CD4-positive, alpha-beta T cell (primary cell): ENCODE data around the gene FNDC3A. TPM values are rescaled to one million over a fixed set of nuclear protein-coding genes. Genes with fewer than 3 reads are reported as not detected.

Experiments
- ATAC-seq: fragments of 200-7000 bp; cut with Tn5 transposase; one replicate; pipeline ENCODE4 v1.10.0; 2022; ENCODE audit warnings: mild to moderate bottlenecking; ENCODE audit not compliant: poor library complexity
- CTCF ChIA-PET: fragments of 350-600 bp; sonication (Branson Sonifier 250); formaldehyde crosslinking; loops from one replicate; lab custom pipeline; 2021; ENCODE audit warnings: antibody characterized with exemption, inconsistent platforms; lab: Charles Lee
- POLR2A ChIA-PET: fragments of 350-600 bp; sonication (Branson Sonifier 250); formaldehyde crosslinking; loops from one replicate; lab custom pipeline; 2021; ENCODE audit warnings: antibody characterized with exemption, inconsistent platforms; lab: Charles Lee
- DNase-seq, 14 experiments: peaks; one replicate each; pipeline ENCODE4 v3.0.0-alpha.2; 2013 to 2020; ENCODE audit warnings: mixed read lengths in 2 of 14
- H3K27ac ChIP-seq, 2 donors: one replicate each; pipeline versions ENCODE4 v1.5.1 to v1.7.0; 2013; ENCODE audit warnings: low read length in 2 of 2, low read depth in 1 of 2, mild to moderate bottlenecking in 1 of 2
- H3K27me3 ChIP-seq, 2 experiments: 1 replicate in 1 of 2; 2 replicates in 1 of 2; pipeline versions ENCODE4 v1.6.1 to v1.7.0; 2013; ENCODE audit warnings: low read length in 2 of 2, control low read depth in 1 of 2, mild to moderate bottlenecking in 1 of 2, moderate library complexity in 1 of 2; ENCODE audit not compliant: insufficient read depth in 2 of 2, control insufficient read depth in 1 of 2
- H3K36me3 ChIP-seq: one replicate; pipeline ENCODE4 v1.6.1; 2013; ENCODE audit warnings: low read length, control low read depth; ENCODE audit not compliant: insufficient read depth
- H3K4me1 ChIP-seq: one replicate; pipeline ENCODE4 v1.6.1; 2013; ENCODE audit warnings: low read length, control low read depth; ENCODE audit not compliant: insufficient read depth
- H3K4me3 ChIP-seq: one replicate; pipeline ENCODE4 v1.5.1; 2013; ENCODE audit warnings: mild to moderate bottlenecking, low read length, moderate library complexity
- H3K9me3 ChIP-seq, 2 experiments: 1 replicate in 1 of 2; 2 replicates in 1 of 2; pipeline versions ENCODE4 v1.6.1 to v1.7.0; 2013; ENCODE audit warnings: low read length in 2 of 2, mild to moderate bottlenecking in 2 of 2, control low read depth in 1 of 2, moderate library complexity in 1 of 2; ENCODE audit not compliant: control insufficient read depth in 1 of 2, insufficient read depth in 1 of 2
- H3K27ac Mint-ChIP-seq: one replicate; pipeline ENCODE4 v1.8.0; 2020; ENCODE audit warnings: mixed read lengths
- H3K27me3 Mint-ChIP-seq: one replicate; pipeline ENCODE4 v1.8.0; 2021; ENCODE audit warnings: mixed read lengths
- H3K36me3 Mint-ChIP-seq: one replicate; pipeline ENCODE4 v1.8.0; 2021; ENCODE audit warnings: low read depth, mixed read lengths
- H3K4me1 Mint-ChIP-seq: one replicate; pipeline ENCODE4 v1.8.0; 2021; ENCODE audit warnings: low read depth, mixed read lengths
- H3K4me3 Mint-ChIP-seq: one replicate; pipeline ENCODE4 v1.8.0; 2020; ENCODE audit warnings: mild to moderate bottlenecking, mixed read lengths
- H3K9me3 Mint-ChIP-seq: one replicate; pipeline ENCODE4 v1.8.0; 2020; ENCODE audit warnings: mixed read lengths
- CTCF ChIP-seq: fragments of 200-600 bp; IDR thresholded peaks from one replicate; pipeline ENCODE4 v1.8.0; 2022; ENCODE audit warnings: antibody characterized with exemption, mild to moderate bottlenecking
- intact Hi-C, 2 experiments: fragments of 100-400 bp; cut with DNase I in 1 of 2; cut with micrococcal nuclease in 1 of 2; formaldehyde crosslinking; loops; one replicate each; pipeline versions ENCODE4 v1.15.1 to v1.9.0; 2023 to 2025; cut with DNase I, micrococcal nuclease
- total RNA-seq, 174 experiments: library from RNA in 2 of 174; stranded (reverse) in 2 of 174; gene quantifications; one replicate each; pipeline ENCODE4 v1.2.3 and lab custom pipeline; 2021 to 2026

FNDC3A gene
- total RNA-seq, 2 experiments from 2014 or later, result 27.7 to 28.6 TPM

DNA sequence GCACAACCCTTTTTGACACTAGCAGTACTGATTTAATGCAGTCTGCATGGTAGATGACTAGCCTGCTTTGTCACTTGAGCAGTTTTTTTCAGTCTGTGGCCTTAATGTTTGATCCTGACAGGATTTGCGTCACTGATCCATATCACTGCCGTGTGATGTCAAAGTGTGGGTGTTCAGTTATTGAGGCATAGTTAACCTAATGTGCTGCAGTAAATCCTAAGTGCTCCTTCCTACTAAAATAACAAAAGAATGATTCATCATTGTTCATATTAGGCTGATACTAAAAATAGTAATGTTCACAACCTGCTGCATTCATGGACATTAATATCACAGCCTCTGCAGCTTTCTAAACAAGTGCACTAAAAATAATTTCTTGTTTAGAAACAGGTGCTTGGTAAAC is 122.5 kb downstream of the FNDC3A start:
- no peak overlapping the region for H3K4me3 Mint-ChIP-seq
- no peaks in the 10 kb centered on the region for H3K9me3 ChIP-seq
- no peak for TF ChIP-seq CTCF
- peak in 2 of 14 experiments; percentile 9 to 42 for DNase-seq
- POLR2A ChIA-PET, result no interaction called here
- ATAC-seq, result peak; percentile 73
- no peak overlapping the region for H3K27ac ChIP-seq
- CTCF ChIA-PET, result no interaction called here
- no peak overlapping the region for H3K4me3 ChIP-seq
- H3K27me3 Mint-ChIP-seq, result no peaks in the 10 kb centered on the region
- no peaks in the 10 kb centered on the region for H3K36me3 Mint-ChIP-seq
- intact Hi-C loops, result loop anchor here in 1 of 2 experiments (10.0 kb wide), 1 partner anchor 187 kb away; no protein-coding TSS in a partner anchor
- no peaks in the 10 kb centered on the region for H3K9me3 Mint-ChIP-seq
- peak overlapping the region; percentile 12 for H3K27ac Mint-ChIP-seq
- no peaks in the 10 kb centered on the region for H3K27me3 ChIP-seq
- H3K36me3 ChIP-seq, result no peaks in the 10 kb centered on the region
- H3K4me1 Mint-ChIP-seq, result peaks cover 30% of the 10 kb centered on the region
- H3K4me1 ChIP-seq, result no peaks in the 10 kb centered on the region

GRCh38 chr13:49098771-49099512 is 123.2 kb downstream of the FNDC3A start:
- H3K4me3 Mint-ChIP-seq, result no peak overlapping the region
- ChIA-PET POLR2A (no interaction called here), CTCF (interaction anchor here (0.6 to 2.6 kb wide), 2 partner anchors 12 to 102 kb away, joined by 3 to 8 read pairs; no protein-coding TSS in a partner anchor)
- Histone ChIP-seq H3K27ac (no peak overlapping the region), H3K4me1 (no peaks in the 10 kb centered on the region), H3K4me3 (no peak overlapping the region), H3K9me3 (no peaks in the 10 kb centered on the region), H3K36me3 (no peaks in the 10 kb centered on the region), H3K27me3 (no peaks in the 10 kb centered on the region)
- DNase-seq, result peak in 3 of 14 experiments; percentile 16 to 33 (median 26)
- H3K9me3 Mint-ChIP-seq, result no peaks in the 10 kb centered on the region
- no peak for ATAC-seq
- intact Hi-C loops, result loop anchor here in 1 of 2 experiments (10.0 kb wide), 1 partner anchor 186 kb away; no protein-coding TSS in a partner anchor
- H3K27me3 Mint-ChIP-seq, result no peaks in the 10 kb centered on the region
- H3K27ac Mint-ChIP-seq, result no peak overlapping the region
- no peaks in the 10 kb centered on the region for H3K36me3 Mint-ChIP-seq
- TF ChIP-seq CTCF, result no peak
- peaks cover 36% of the 10 kb centered on the region for H3K4me1 Mint-ChIP-seq

DNA sequence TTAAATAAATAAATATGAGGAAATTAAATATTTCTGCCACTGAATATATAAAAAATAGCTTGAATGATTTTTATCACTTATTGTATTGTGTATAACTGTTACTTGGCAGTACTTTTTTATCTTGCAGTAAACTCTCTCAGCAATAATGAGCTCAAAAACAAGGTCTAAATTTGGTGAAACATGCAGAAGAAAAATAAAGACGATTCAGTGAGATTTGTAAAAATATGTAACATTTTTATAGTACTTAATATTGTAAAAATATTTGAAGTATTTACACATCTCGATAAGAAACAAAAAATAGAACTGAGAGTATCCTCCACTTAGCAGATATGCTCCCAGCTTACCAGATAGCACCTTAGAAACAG is 123.8 kb downstream of the FNDC3A start:
- no peaks in the 10 kb centered on the region for H3K27me3 Mint-ChIP-seq
- Histone ChIP-seq H3K4me1 (no peaks in the 10 kb centered on the region), H3K36me3 (no peaks in the 10 kb centered on the region), H3K4me3 (no peak overlapping the region), H3K9me3 (no peaks in the 10 kb centered on the region), H3K27ac (no peak overlapping the region), H3K27me3 (no peaks in the 10 kb centered on the region)
- no peaks in the 10 kb centered on the region for H3K36me3 Mint-ChIP-seq
- intact Hi-C loops, result loop anchor here in 1 of 2 experiments (10.0 kb wide), 1 partner anchor 185 kb away; no protein-coding TSS in a partner anchor
- DNase-seq (no peak), ATAC-seq (no peak)
- CTCF ChIA-PET, result interaction anchor here (0.6 to 2.6 kb wide), 2 partner anchors 12 to 103 kb away, joined by 3 to 8 read pairs; no protein-coding TSS in a partner anchor
- POLR2A ChIA-PET, result interaction anchor here (1.1 kb wide), 1 partner anchor 124 kb away, joined by 4 read pairs; the partner anchor contains the start of gene FNDC3A
- no peak overlapping the region for H3K27ac Mint-ChIP-seq
- no peak overlapping the region for H3K4me3 Mint-ChIP-seq
- peaks cover 37% of the 10 kb centered on the region for H3K4me1 Mint-ChIP-seq
- TF ChIP-seq CTCF, result no peak
- H3K9me3 Mint-ChIP-seq, result no peaks in the 10 kb centered on the region
